ENCODE measurements around the gene ARHGAP33.

The ARHGAP33 gene

GRCh38 chr19:35740423-35741202 is 34.8 kb upstream of the ARHGAP33 start:
- peak; percentile 92 for DNase-seq (ENCODE audit: low read depth)

GRCh38 chr19:35741203-35741515 is 34.2 kb upstream of the ARHGAP33 start:
- DNase-seq (ENCODE audit: low read depth), result no peak

DNA sequence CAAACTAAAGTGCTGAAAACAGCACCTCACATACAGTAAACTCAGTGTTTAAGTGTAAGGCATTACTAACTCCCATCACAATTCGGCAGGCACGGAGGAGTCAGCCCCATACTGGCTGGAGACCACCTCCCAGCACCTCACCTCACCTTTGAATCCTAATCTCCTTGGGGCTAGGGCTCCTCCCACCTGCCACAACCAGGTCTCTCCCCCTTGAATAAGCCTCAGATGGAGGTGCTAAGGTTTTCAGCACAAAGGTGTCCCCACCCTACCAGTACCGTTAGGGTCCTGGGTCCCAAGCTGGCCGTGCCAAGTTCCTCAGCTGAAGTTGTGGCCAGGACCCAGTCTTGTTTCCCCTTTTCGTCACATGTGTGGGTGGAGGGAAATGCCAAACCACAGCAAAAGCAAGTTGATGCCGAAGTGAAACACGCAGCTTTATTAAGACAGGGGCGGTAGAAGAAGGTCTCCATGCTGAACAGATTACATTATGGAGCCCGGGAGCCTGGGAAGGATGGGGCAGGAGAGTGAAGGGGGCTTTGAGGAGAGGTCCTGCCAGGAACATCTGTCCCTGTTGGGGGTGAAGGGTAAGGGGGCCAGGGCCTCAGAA is 33.1 kb upstream of the ARHGAP33 start, which contains the start of gene IGFLR1:
IGFLR1 (minus strand) TSS at position 332 of the 604 bp plus-strand sequence. CDS start 1,272 bp downstream, outside the sequence.
- peak; percentile 47 for DNase-seq (ENCODE audit: low read depth)

GRCh38 chr19:35743640-35744429 is 31.5 kb upstream of the ARHGAP33 start:
- DNase-seq (ENCODE audit: low read depth), result no peak

GRCh38 chr19:35744430-35745327 is 30.7 kb upstream of the ARHGAP33 start:
- DNase-seq (ENCODE audit: low read depth), result peak; percentile 87

- DNase-seq (ENCODE audit: low read depth), result peak; percentile 91
Observed at GRCh38 chr19:35745328-35746086, 29.9 kb upstream of the ARHGAP33 start, which contains the start of the genes PSENEN and U2AF1L4. TSS of gene PSENEN (plus strand) at chr19:35745651. CDS start at chr19:35745931, 280 bp downstream. TSS of gene U2AF1L4 (minus strand) at chr19:35745418. CDS start at chr19:35745391, 27 bp downstream.

GRCh38 chr19:35746087-35746462 is 29.3 kb upstream of the ARHGAP33 start:
- DNase-seq (ENCODE audit: low read depth), result no peak

DNA sequence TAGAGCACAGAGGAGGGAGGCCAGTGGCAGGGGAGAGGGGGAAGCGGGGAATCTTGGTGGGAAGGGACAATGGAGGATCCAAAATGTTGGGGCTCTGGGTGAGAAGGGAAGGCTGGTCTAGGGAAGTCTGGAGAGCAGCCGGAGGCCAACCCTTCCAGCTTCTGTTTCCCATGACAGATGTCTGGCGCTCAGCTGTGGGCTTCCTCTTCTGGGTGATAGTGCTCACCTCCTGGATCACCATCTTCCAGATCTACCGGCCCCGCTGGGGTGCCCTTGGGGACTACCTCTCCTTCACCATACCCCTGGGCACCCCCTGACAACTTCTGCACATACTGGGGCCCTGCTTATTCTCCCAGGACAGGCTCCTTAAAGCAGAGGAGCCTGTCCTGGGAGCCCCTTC is 28.8 kb upstream of the ARHGAP33 start:
- no peak for DNase-seq (ENCODE audit: low read depth)

GRCh38 chr19:35748106-35749020 is 27.0 kb upstream of the ARHGAP33 start, which contains the start of gene LIN37:
TSS of gene LIN37 (plus strand) at chr19:35748576. CDS start at chr19:35748725, 149 bp downstream.
- peak; percentile 99 for DNase-seq (ENCODE audit: low read depth)

GRCh38 chr19:35750167-35750566 is 25.2 kb upstream of the ARHGAP33 start:
- DNase-seq (ENCODE audit: low read depth), result no peak

GRCh38 chr19:35751839-35752745 is 23.3 kb upstream of the ARHGAP33 start:
- no peak for DNase-seq (ENCODE audit: low read depth)

DNA sequence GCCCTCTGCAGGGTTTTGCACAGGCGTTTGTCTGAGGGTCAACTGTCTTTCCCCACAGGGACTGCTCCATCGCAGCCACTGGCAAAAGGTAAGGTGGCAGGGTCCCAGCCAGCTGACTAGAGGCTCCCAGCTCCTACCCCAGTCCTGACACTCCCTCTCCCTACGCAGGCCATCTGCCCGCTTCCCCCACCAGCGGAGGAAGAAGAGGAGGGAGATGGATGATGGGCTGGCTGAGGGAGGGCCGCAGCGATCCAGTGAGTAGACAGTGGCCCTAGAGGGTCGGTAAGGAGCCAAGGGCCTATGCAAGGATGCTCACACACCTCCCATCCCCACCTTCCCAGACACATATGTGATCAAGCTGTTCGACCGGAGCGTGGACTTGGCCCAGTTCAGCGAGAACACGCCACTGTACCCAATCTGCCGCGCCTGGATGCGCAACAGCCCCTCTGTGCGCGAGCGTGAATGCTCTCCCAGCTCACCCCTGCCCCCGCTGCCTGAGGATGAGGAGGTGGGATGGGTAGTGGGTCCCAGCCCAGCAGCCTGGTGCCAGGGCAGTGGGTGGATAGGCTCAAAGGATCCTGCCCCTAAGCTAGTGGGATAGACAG is 22.5 kb upstream of the ARHGAP33 start:
- no peak for DNase-seq (ENCODE audit: low read depth)

DNA sequence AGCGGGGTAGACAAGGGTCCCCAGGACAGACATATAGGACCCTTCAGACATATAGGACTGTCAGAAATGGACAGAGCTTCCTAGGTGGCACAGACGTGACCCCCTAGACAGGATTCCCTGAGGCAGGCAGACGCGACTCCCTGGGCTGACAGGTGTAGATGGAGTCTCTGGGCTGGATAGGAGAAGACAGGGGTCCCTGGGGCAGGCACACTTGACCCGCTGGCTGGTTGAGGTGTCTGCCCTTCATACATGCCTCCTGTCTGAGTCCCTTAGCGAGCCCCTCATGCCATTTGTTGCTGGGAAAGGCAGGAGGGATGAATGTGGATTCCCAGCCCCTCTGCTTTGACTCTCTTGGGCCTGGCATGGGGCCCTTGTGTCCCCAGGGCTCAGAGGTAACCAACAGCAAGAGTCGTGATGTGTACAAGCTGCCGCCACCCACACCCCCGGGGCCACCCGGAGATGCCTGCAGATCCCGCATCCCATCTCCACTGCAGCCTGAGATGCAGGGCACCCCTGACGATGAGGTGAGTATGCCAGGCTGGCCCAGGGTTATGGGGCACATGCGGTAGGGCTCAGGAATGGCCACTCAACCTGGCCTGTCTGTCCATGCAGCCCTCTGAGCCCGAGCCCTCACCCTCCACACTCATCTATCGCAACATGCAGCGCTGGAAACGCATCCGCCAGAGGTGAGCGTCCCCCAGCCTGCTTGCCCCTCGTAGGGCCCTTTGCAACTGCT is 21.6 kb upstream of the ARHGAP33 start:
- DNase-seq (ENCODE audit: low read depth), result no peak

DNA sequence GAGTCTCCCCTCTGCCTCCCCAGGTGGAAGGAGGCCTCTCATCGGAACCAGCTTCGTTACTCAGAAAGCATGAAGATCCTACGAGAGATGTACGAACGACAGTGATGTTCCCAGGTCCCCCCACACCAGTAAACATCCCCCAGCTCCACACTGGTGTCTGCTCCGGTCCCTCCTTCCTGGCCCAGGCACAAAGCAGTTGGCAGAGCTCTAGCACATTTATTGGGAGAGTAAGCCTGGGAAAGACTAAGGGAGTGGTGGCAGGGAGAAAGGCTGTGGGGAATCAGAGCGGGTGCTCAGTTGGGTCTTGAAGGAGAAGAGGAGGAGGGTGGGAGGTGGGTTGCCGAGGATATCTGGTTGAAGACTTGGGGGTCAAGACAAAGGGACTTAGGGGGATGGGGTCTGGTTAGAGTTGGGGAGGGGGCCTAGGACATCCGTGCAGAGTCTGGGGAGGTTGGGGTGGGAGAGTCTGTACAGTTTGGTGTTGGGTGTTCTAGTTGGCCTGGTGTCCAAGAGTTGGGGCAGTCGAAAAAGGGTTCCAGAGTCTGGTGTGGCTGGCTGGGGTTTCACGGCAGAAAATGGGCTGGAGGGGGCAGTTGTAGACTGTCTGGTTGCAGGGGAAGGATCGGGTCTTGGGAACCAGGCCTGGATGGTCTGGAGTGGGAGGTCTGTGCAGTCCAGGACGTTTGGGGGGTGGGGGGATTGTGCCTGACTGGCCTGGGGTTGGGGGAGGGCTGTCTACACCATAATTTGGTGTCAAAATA is 20.8 kb upstream of the ARHGAP33 start:
- no peak for DNase-seq (ENCODE audit: low read depth)

GRCh38 chr19:35755131-35755549 is 20.2 kb upstream of the ARHGAP33 start:
- DNase-seq (ENCODE audit: low read depth), result no peak

DNA sequence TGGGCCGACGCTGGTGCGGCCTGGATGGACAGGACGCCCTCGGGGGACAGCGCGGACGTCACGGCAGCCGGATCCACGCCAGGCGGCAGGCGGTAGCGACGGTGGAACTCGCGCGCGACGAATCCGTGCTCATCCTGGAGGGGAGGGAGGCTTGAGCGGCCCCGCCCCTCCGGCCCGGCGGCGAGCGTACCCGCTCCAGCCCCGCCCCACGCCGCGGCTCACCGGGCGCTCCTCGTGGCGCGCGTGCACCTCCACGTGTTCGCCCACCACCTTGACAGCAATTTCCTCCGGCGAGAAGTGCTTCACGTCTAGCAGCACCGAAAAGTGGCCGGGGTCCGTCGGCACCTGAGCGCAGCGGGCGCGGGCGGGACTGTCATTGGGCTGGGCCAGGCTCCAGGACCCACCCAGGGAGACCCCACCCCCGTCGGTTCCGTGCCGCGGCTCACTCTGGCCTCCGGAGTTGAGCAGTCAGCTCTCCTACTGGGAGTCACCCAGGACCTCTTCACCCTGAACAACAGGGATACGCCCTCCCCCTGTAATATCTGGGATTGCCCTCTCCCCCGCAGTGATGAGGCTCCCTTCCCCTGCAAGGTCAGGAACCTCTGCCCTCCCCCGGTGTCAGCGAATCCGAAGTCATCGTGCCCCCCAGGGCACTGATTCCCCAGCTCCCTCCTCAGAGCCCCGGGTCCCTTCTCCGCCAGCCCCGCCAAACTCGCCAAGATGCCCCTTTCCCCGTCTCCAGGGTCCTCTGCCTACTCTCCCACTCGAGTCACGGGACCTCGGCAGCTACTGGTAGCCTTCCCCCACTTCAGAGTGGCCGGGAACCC is 19.6 kb upstream of the ARHGAP33 start:
- no peak for DNase-seq (ENCODE audit: low read depth)

Data from stimulated activated CD8-positive, alpha-beta memory T cell treated with anti-CD3 and anti-CD28 coated beads, Interleukin-12 subunit alpha, Interleukin-12 subunit beta, amount 100 ng/mL, for 1 hour (primary cell).